Measurements from ENCODE around the gene XXYLT1.

XXYLT1 gene

GRCh38 chr3:195087328-195087727 lies 183.6 kb downstream of the XXYLT1 start:
- Histone ChIP-seq H3K4me3 (ENCODE audit: extremely low read depth, insufficient read depth, low read length, poor library complexity, severe bottlenecking) (peak overlapping the region; percentile 14), H3K27ac (ENCODE audit: low read depth, low read length, severe bottlenecking) (peak overlapping the region; percentile 23), H3K9me3 (ENCODE audit: control insufficient read depth, low read length) (no peaks in the 10 kb centered on the region), H3K4me1 (ENCODE audit: control insufficient read depth, insufficient read depth, low read length, poor library complexity, severe bottlenecking) (peaks cover 22% of the 10 kb centered on the region), H3K36me3 (ENCODE audit: control insufficient read depth, insufficient read depth, low read length) (no peaks in the 10 kb centered on the region)
- WGBS, 2 experiments (ENCODE audit: insufficient coverage in 2 of 2) = 68 to 69% methylated on average over 6 to 7 of the region's 7 CpGs

DNA sequence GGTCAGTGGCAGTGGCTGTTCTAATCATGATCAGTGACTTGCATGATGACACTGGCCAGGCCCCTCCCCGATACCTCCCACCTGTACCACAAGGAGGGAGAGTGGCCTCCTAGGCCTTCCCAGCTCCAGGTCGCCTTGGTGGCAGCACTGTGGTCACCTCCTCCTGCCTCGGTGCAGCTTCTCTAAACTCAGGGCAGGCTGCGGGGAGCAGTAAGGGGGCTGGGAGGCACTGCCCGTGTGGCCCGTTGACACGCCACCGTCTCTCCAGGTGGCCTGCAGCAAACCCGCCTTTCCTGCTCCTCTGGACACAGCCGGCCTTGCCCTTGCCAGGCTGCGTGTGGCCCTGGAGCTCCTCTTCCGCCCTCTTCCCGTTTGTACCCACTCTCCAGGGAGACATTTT lies 184.1 kb downstream of the XXYLT1 start:
- no peak overlapping the region for H3K27ac ChIP-seq (ENCODE audit: low read depth, low read length, severe bottlenecking)
- WGBS, 2 experiments (ENCODE audit: insufficient coverage in 2 of 2) = 86 to 87% methylated on average over 11 to 13 of the region's 13 CpGs
- no peaks in the 10 kb centered on the region for H3K9me3 ChIP-seq (ENCODE audit: control insufficient read depth, low read length)
- peaks cover 27% of the 10 kb centered on the region for H3K4me1 ChIP-seq (ENCODE audit: control insufficient read depth, insufficient read depth, low read length, poor library complexity, severe bottlenecking)
- H3K36me3 ChIP-seq (ENCODE audit: control insufficient read depth, insufficient read depth, low read length) = no peaks in the 10 kb centered on the region
- H3K4me3 ChIP-seq (ENCODE audit: extremely low read depth, insufficient read depth, low read length, poor library complexity, severe bottlenecking) = no peak overlapping the region

GRCh38 chr3:195086341-195086740 lies 184.6 kb downstream of the XXYLT1 start:
- 94 to 100% methylated on average over 1 to 4 of the region's 4 CpGs for WGBS, 2 experiments (ENCODE audit: insufficient coverage in 2 of 2)
- Histone ChIP-seq H3K27ac (ENCODE audit: low read depth, low read length, severe bottlenecking) (no peak overlapping the region), H3K4me1 (ENCODE audit: control insufficient read depth, insufficient read depth, low read length, poor library complexity, severe bottlenecking) (peaks cover 27% of the 10 kb centered on the region), H3K36me3 (ENCODE audit: control insufficient read depth, insufficient read depth, low read length) (no peaks in the 10 kb centered on the region), H3K9me3 (ENCODE audit: control insufficient read depth, low read length) (no peaks in the 10 kb centered on the region), H3K4me3 (ENCODE audit: extremely low read depth, insufficient read depth, low read length, poor library complexity, severe bottlenecking) (no peak overlapping the region)

DNA sequence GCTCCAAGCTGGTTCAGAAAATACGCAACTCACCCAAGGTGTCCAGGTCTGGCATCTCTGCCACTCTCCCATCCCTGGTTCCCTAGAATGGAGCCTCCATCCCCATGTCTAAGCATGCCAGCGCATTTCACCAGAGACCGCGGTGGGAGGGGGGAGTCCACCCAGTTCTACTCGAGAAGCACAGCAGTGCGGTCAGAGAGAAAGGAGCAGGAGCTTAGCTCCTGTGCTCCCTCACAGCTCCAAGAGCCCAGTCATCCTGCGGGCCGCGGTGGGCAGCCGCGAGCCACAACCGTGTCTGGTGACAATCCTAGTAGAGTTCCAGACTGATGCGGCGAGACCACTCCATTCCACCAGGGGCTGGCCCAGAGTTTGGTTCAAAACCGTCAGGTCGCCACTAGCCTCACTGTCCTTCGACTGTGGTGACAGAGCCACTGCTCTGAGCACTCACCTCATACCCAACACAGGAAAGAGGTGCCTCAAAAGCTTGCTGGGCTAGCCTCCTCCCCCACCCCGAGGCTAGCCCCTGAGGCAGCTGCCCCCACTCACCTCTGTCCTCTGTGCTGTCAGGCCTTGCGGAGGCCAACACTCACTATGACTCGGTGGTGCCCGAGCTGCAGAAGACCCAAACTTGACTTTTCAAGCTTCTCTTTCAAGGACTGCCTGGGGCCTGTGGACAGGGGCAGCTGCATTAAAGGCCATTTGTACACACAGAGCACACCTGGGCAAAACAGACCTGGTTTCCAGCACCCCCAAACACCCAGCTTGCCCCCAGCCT lies 185.4 kb downstream of the XXYLT1 start:
- no peak overlapping the region for H3K27ac ChIP-seq (ENCODE audit: low read depth, low read length, severe bottlenecking)
- H3K4me3 ChIP-seq (ENCODE audit: extremely low read depth, insufficient read depth, low read length, poor library complexity, severe bottlenecking) = no peak overlapping the region
- peaks cover 27% of the 10 kb centered on the region for H3K4me1 ChIP-seq (ENCODE audit: control insufficient read depth, insufficient read depth, low read length, poor library complexity, severe bottlenecking)
- 95 to 98% methylated on average over 18 to 21 of the region's 21 CpGs for WGBS, 2 experiments (ENCODE audit: insufficient coverage in 2 of 2)
- no peaks in the 10 kb centered on the region for H3K9me3 ChIP-seq (ENCODE audit: control insufficient read depth, low read length)
- no peaks in the 10 kb centered on the region for H3K36me3 ChIP-seq (ENCODE audit: control insufficient read depth, insufficient read depth, low read length)

GRCh38 chr3:195084746-195085145 lies 186.2 kb downstream of the XXYLT1 start:
- Histone ChIP-seq H3K9me3 (ENCODE audit: control insufficient read depth, low read length) (no peaks in the 10 kb centered on the region), H3K4me3 (ENCODE audit: extremely low read depth, insufficient read depth, low read length, poor library complexity, severe bottlenecking) (no peak overlapping the region), H3K36me3 (ENCODE audit: control insufficient read depth, insufficient read depth, low read length) (no peaks in the 10 kb centered on the region), H3K27ac (ENCODE audit: low read depth, low read length, severe bottlenecking) (no peak overlapping the region), H3K4me1 (ENCODE audit: control insufficient read depth, insufficient read depth, low read length, poor library complexity, severe bottlenecking) (peaks cover 33% of the 10 kb centered on the region)
- 90 to 91% methylated on average over 4 to 5 of the region's 5 CpGs for WGBS, 2 experiments (ENCODE audit: insufficient coverage in 2 of 2)

DNA sequence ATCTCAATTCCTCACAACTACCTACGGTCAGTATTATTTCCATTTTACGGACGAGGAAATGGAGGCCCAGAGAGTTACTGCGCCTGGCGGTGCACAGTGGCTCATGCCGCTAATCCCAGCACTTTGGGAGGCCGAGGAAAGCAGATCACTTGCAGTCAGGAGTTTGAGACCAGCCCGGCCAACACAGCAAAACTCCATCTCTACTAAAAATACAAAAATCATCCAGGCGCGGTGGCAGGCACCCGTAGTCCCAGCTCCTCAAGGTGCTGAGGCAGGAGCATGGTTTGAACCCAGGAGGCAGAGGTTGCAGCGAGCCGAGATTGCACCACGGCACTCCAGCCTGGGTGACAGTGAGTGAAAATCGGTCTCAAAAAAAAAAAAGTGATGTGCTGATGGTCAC lies 187.3 kb downstream of the XXYLT1 start:
- H3K9me3 ChIP-seq (ENCODE audit: control insufficient read depth, low read length) = no peaks in the 10 kb centered on the region
- 93 to 94% methylated on average over 13 to 14 of the region's 15 CpGs for WGBS, 2 experiments (ENCODE audit: insufficient coverage in 2 of 2)
- no peak overlapping the region for H3K27ac ChIP-seq (ENCODE audit: low read depth, low read length, severe bottlenecking)
- H3K36me3 ChIP-seq (ENCODE audit: control insufficient read depth, insufficient read depth, low read length) = no peaks in the 10 kb centered on the region
- no peak overlapping the region for H3K4me3 ChIP-seq (ENCODE audit: extremely low read depth, insufficient read depth, low read length, poor library complexity, severe bottlenecking)
- H3K4me1 ChIP-seq (ENCODE audit: control insufficient read depth, insufficient read depth, low read length, poor library complexity, severe bottlenecking) = peaks cover 37% of the 10 kb centered on the region

- 91 to 94% methylated on average over 8 to 10 of the region's 10 CpGs for WGBS, 2 experiments (ENCODE audit: insufficient coverage in 2 of 2)
- H3K4me3 ChIP-seq (ENCODE audit: extremely low read depth, insufficient read depth, low read length, poor library complexity, severe bottlenecking) = no peak overlapping the region
- H3K27ac ChIP-seq (ENCODE audit: low read depth, low read length, severe bottlenecking) = no peak overlapping the region
- H3K4me1 ChIP-seq (ENCODE audit: control insufficient read depth, insufficient read depth, low read length, poor library complexity, severe bottlenecking) = peaks cover 37% of the 10 kb centered on the region
- H3K9me3 ChIP-seq (ENCODE audit: control insufficient read depth, low read length) = no peaks in the 10 kb centered on the region
- no peaks in the 10 kb centered on the region for H3K36me3 ChIP-seq (ENCODE audit: control insufficient read depth, insufficient read depth, low read length)
Observed at GRCh38 chr3:195082811-195083210, 188.1 kb downstream of the XXYLT1 start.

- peaks cover 29% of the 10 kb centered on the region for H3K4me1 ChIP-seq (ENCODE audit: control insufficient read depth, insufficient read depth, low read length, poor library complexity, severe bottlenecking)
- H3K4me3 ChIP-seq (ENCODE audit: extremely low read depth, insufficient read depth, low read length, poor library complexity, severe bottlenecking) = no peak overlapping the region
- H3K27ac ChIP-seq (ENCODE audit: low read depth, low read length, severe bottlenecking) = no peak overlapping the region
- no peaks in the 10 kb centered on the region for H3K9me3 ChIP-seq (ENCODE audit: control insufficient read depth, low read length)
- 90 to 93% methylated on average over 10 to 11 of the region's 12 CpGs for WGBS, 2 experiments (ENCODE audit: insufficient coverage in 2 of 2)
- H3K36me3 ChIP-seq (ENCODE audit: control insufficient read depth, insufficient read depth, low read length) = no peaks in the 10 kb centered on the region
Observed at GRCh38 chr3:195081242-195081963, 189.6 kb downstream of the XXYLT1 start.

- Histone ChIP-seq H3K4me1 (ENCODE audit: control insufficient read depth, insufficient read depth, low read length, poor library complexity, severe bottlenecking) (peaks cover 26% of the 10 kb centered on the region), H3K27ac (ENCODE audit: low read depth, low read length, severe bottlenecking) (no peak overlapping the region), H3K9me3 (ENCODE audit: control insufficient read depth, low read length) (no peaks in the 10 kb centered on the region), H3K4me3 (ENCODE audit: extremely low read depth, insufficient read depth, low read length, poor library complexity, severe bottlenecking) (no peak overlapping the region), H3K36me3 (ENCODE audit: control insufficient read depth, insufficient read depth, low read length) (no peaks in the 10 kb centered on the region)
- 91 to 94% methylated on average over 13 to 15 of the region's 16 CpGs for WGBS, 2 experiments (ENCODE audit: insufficient coverage in 2 of 2)
Observed at GRCh38 chr3:195080571-195081151, 190.3 kb downstream of the XXYLT1 start.

DNA sequence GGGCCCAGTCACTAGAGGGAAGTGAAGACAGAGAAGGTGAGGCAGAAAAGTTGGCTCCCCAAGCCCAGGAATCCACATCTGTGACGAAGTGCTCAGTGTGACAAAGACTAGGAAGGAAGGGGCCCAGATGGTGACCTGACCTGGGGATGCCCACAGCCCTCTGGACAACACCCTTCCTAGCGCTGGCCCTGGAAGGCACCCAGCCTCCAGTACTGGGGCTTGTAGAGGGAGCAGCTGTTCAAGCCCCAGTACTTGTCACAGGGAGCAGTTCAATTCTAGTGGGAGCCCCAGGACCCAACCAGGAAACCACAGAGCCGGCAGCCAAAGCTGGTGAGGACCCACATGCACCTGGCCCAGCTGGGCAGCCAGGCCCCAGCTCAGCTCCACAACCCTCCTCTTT lies 190.8 kb downstream of the XXYLT1 start:
- Histone ChIP-seq H3K4me3 (ENCODE audit: extremely low read depth, insufficient read depth, low read length, poor library complexity, severe bottlenecking) (no peak overlapping the region), H3K36me3 (ENCODE audit: control insufficient read depth, insufficient read depth, low read length) (no peaks in the 10 kb centered on the region), H3K27ac (ENCODE audit: low read depth, low read length, severe bottlenecking) (no peak overlapping the region), H3K9me3 (ENCODE audit: control insufficient read depth, low read length) (no peaks in the 10 kb centered on the region), H3K4me1 (ENCODE audit: control insufficient read depth, insufficient read depth, low read length, poor library complexity, severe bottlenecking) (peaks cover 26% of the 10 kb centered on the region)
- 87% methylated on average over 2 to 3 of the region's 3 CpGs for WGBS, 2 experiments (ENCODE audit: insufficient coverage in 2 of 2)

Measured in mesodermal cell (in vitro differentiated cells).